ENCODE results near the gene GON4L. TPM values are rescaled to one million over a fixed set of nuclear protein-coding genes. Genes with fewer than 3 reads are reported as not detected.

The GON4L gene
- polyA plus RNA-seq, 1 donor (not counting 4 experiments of a cell fraction or from before 2014, with no cell fraction given) = 16.7 TPM

- Histone ChIP-seq H3K27me3 (ENCODE audit: control insufficient read depth, extremely low read depth, insufficient read depth, low read length) (no peaks in the 10 kb centered on the region), H3K27ac (ENCODE audit: control insufficient read depth, insufficient read depth, low read length) (no peak overlapping the region), H3K4me3 (ENCODE audit: control insufficient read depth in 2 of 3, extremely low read depth in 1 of 3, insufficient read depth in 2 of 3, low read depth in 1 of 3, low read length in 3 of 3) (no peak overlapping the region), H3K79me2 (ENCODE audit: control insufficient read depth, insufficient read depth, low read length) (peaks cover 4% of the 10 kb centered on the region), H3K9ac (ENCODE audit: control insufficient read depth, extremely low read depth, insufficient read depth, low read length) (no peak overlapping the region), H3K36me3 (ENCODE audit: control insufficient read depth in 2 of 2, extremely low read depth in 1 of 2, insufficient read depth in 2 of 2, low read length in 2 of 2) (peaks cover 0 to 3% of the 10 kb centered on the region in 2 experiments), H3K9me1 (ENCODE audit: control insufficient read depth, extremely low read depth, insufficient read depth, low read length) (no peaks in the 10 kb centered on the region), H3K4me1 (ENCODE audit: control insufficient read depth, extremely low read depth, insufficient read depth, low read length) (no peaks in the 10 kb centered on the region), H3K4me2 (ENCODE audit: control insufficient read depth, extremely low read depth, insufficient read depth, low read depth, low read length) (no peak overlapping the region), H3K9me3 (ENCODE audit: control insufficient read depth, low read depth, low read length) (no peaks in the 10 kb centered on the region), H2AFZ (ENCODE audit: control insufficient read depth, low read length) (no peak overlapping the region), H4K20me1 (ENCODE audit: control insufficient read depth, extremely low read depth, insufficient read depth, low read length) (no peaks in the 10 kb centered on the region)
- no peak for DNase-seq (ENCODE audit: low read depth, low spot score)
- dilution Hi-C loops (cut with MboI; ENCODE audit: extremely low pct_ligation_motif_present, low sequenced_read_pairs) = no loop called here
- no peak for TF ChIP-seq CTCF (optimal IDR thresholded peaks at IDR 0.05 in 1 of 3, IDR thresholded peaks at IDR 0.05 in 1 of 3, conservative IDR thresholded peaks at IDR 0.05 in 1 of 3; ENCODE audit: extremely low read depth in 1 of 3, insufficient read depth in 2 of 3, low read length in 3 of 3)
- no peak for TF ChIP-seq EZH2 (IDR thresholded peaks at IDR 0.05; ENCODE audit: low read length)
- FAIRE-seq = no peak
Observed at GRCh38 chr1:155831279-155831976, 25.6 kb downstream of the GON4L start.

- H3K9me3 ChIP-seq (ENCODE audit: control insufficient read depth, low read depth, low read length) = no peaks in the 10 kb centered on the region
- no peak overlapping the region for H3K4me3 ChIP-seq (ENCODE audit: control insufficient read depth in 2 of 3, extremely low read depth in 1 of 3, insufficient read depth in 2 of 3, low read depth in 1 of 3, low read length in 3 of 3)
- dilution Hi-C loops (cut with MboI; ENCODE audit: extremely low pct_ligation_motif_present, low sequenced_read_pairs) = no loop called here
- no peaks in the 10 kb centered on the region for H3K4me1 ChIP-seq (ENCODE audit: control insufficient read depth, extremely low read depth, insufficient read depth, low read length)
- no peak for DNase-seq (ENCODE audit: low read depth, low spot score)
- no peaks in the 10 kb centered on the region for H4K20me1 ChIP-seq (ENCODE audit: control insufficient read depth, extremely low read depth, insufficient read depth, low read length)
- no peak overlapping the region for H3K4me2 ChIP-seq (ENCODE audit: control insufficient read depth, extremely low read depth, insufficient read depth, low read depth, low read length)
- no peak overlapping the region for H3K9ac ChIP-seq (ENCODE audit: control insufficient read depth, extremely low read depth, insufficient read depth, low read length)
- FAIRE-seq = no peak
- H2AFZ ChIP-seq (ENCODE audit: control insufficient read depth, low read length) = no peak overlapping the region
- H3K9me1 ChIP-seq (ENCODE audit: control insufficient read depth, extremely low read depth, insufficient read depth, low read length) = no peaks in the 10 kb centered on the region
- TF ChIP-seq EZH2 (IDR thresholded peaks at IDR 0.05; ENCODE audit: low read length) = no peak
- TF ChIP-seq CTCF (optimal IDR thresholded peaks at IDR 0.05 in 1 of 3, IDR thresholded peaks at IDR 0.05 in 1 of 3, conservative IDR thresholded peaks at IDR 0.05 in 1 of 3; ENCODE audit: extremely low read depth in 1 of 3, insufficient read depth in 2 of 3, low read length in 3 of 3) = no peak
- H3K79me2 ChIP-seq (ENCODE audit: control insufficient read depth, insufficient read depth, low read length) = no peaks in the 10 kb centered on the region
- no peaks in the 10 kb centered on the region for H3K27me3 ChIP-seq (ENCODE audit: control insufficient read depth, extremely low read depth, insufficient read depth, low read length)
- H3K27ac ChIP-seq (ENCODE audit: control insufficient read depth, insufficient read depth, low read length) = no peak overlapping the region
- peaks cover 2 to 8% of the 10 kb centered on the region in 2 experiments for H3K36me3 ChIP-seq (ENCODE audit: control insufficient read depth in 2 of 2, extremely low read depth in 1 of 2, insufficient read depth in 2 of 2, low read length in 2 of 2)
Observed at GRCh38 chr1:155827450-155827849, 29.6 kb downstream of the GON4L start.
